OCI-LY1 (cell line): Measurements from ENCODE around the gene BRME1.

Experiments
- H2AFZ ChIP-seq: fragments of 200-600 bp; sonication (generic), shearing (Covaris generic); 2 replicates; pipeline ENCODE4 v1.6.0; 2014; ENCODE audit warnings: antibody characterized with exemption, mild to moderate bottlenecking, low read length
- H3F3A ChIP-seq: fragments of 200-600 bp; sonication (generic), shearing (Covaris generic); 2 replicates; pipeline ENCODE4 v1.6.0; 2014; ENCODE audit warnings: mild to moderate bottlenecking, antibody characterized with exemption, low read length, moderate library complexity; ENCODE audit not compliant: insufficient read depth
- H3K27ac ChIP-seq: fragments of 200-600 bp; sonication (generic); 2 replicates; pipeline ENCODE4 v1.5.1; 2014; ENCODE audit warnings: low read length, mixed run types, mild to moderate bottlenecking, low read depth; ENCODE audit not compliant: poor library complexity, severe bottlenecking
- H3K27me3 ChIP-seq: fragments of 200-600 bp; sonication (generic); 2 replicates; pipeline ENCODE4 v1.6.0; 2014; ENCODE audit warnings: antibody characterized with exemption, mild to moderate bottlenecking, low read length, moderate library complexity; ENCODE audit not compliant: insufficient read depth
- H3K36me3 ChIP-seq: fragments of 200-600 bp; sonication (generic); 2 replicates; pipeline ENCODE4 v1.6.1; 2014; ENCODE audit warnings: mild to moderate bottlenecking, antibody characterized with exemption, low read length, moderate library complexity, mixed read lengths; ENCODE audit not compliant: insufficient read depth
- H3K4me1 ChIP-seq: fragments of 200-600 bp; sonication (generic); 2 replicates; pipeline ENCODE4 v1.5.1; 2014; ENCODE audit warnings: mild to moderate bottlenecking, low read length, moderate library complexity; ENCODE audit not compliant: insufficient read depth, severe bottlenecking
- H3K4me2 ChIP-seq: fragments of 200-600 bp; sonication (generic), shearing (Covaris generic); 2 replicates; pipeline ENCODE4 v1.6.1; 2014; ENCODE audit warnings: low read length
- H3K4me3 ChIP-seq: fragments of 200-600 bp; sonication (generic); 2 replicates; pipeline ENCODE4 v1.5.1; 2014; ENCODE audit warnings: low read length, low read depth, mild to moderate bottlenecking, mixed read lengths; ENCODE audit not compliant: poor library complexity, severe bottlenecking
- H3K79me2 ChIP-seq: fragments of 200-600 bp; shearing (Covaris generic); 2 replicates; pipeline ENCODE4 v1.6.1; 2016; ENCODE audit warnings: mixed run types, low read length, mixed read lengths; ENCODE audit not compliant: insufficient read depth
- H3K9ac ChIP-seq: fragments of 200-600 bp; sonication (generic), shearing (Covaris generic); 2 replicates; pipeline ENCODE4 v1.6.1; 2014; ENCODE audit warnings: mild to moderate bottlenecking, low read length, mixed read lengths
- H3K9me2 ChIP-seq: fragments of 200-600 bp; sonication (generic), shearing (Covaris generic); 2 replicates; pipeline ENCODE4 v1.6.1; 2014; ENCODE audit warnings: low read depth, mild to moderate bottlenecking, low read length, mixed read lengths
- H3K9me3 ChIP-seq: fragments of 200-600 bp; shearing (Covaris generic); 2 replicates; pipeline ENCODE4 v1.6.1; 2014; ENCODE audit warnings: low read length, mixed read lengths
- H4K20me1 ChIP-seq: fragments of 200-600 bp; sonication (generic), shearing (Covaris generic); 2 replicates; pipeline ENCODE4 v1.6.0; 2016; ENCODE audit warnings: mild to moderate bottlenecking, low read length; ENCODE audit not compliant: insufficient read depth
- EZH2 ChIP-seq: fragments of 200-600 bp; sonication (generic), shearing (Covaris generic); IDR thresholded peaks from 2 replicates; pipeline ENCODE4 v1.8.0; 2017; ENCODE audit warnings: borderline replicate concordance, mixed run types, mild to moderate bottlenecking, antibody characterized with exemption, low read length, moderate library complexity, mixed read lengths
- TF ChIP-seq, protein P1 (sequence below): fragments of 200-600 bp; sonication (generic), shearing (Covaris generic); IDR thresholded peaks from 2 replicates; pipeline ENCODE4 v1.5.1; 2017; ENCODE audit warnings: mild to moderate bottlenecking, antibody characterized with exemption, low read length, moderate library complexity, mixed read lengths

Gene BRME1

DNA sequence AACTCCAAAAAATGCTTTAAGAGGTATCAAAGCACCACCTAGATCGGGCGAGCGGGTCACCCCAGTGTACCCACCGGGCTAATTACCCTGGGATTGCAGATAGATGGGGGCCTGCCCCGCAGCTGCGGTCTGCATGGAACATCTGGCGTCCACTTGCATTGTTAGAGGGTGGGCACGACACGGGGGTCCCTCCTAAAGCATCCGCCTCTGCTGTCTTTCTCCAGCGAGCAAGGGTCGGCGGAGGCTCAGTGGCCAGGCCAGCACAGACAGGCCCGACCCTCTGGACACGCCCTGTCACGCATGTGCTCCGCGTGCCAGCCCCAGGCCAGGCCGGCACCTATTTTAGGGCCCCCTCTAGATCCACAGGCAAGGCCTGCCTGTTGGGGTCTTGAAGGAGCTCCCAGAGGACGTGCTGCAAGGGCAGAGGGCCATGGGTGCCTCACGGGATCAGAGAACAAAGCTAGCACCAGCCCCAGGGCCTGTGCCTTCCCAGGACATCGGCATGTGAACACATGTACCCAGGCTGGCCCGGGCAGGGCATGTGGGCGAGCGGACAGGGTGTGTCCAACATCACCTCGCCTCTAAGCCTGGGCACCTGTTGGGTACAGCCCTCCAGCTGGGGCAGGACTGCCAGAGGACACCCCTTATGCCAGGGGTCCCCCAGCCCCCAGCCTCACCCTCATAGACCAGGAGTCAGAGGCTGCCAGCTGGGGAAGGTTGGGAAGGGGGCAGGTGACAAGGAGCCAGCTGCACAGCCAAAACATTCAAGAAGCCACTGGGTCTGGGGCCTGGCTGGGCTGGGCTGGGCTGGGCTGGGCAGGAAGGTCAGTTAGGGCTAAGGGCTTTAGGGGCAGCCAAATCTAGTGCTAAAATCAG lies 64.6 kb downstream of the BRME1 start:
- Histone ChIP-seq H3K4me1 (peaks cover 51% of the 10 kb centered on the region), H3K36me3 (no peaks in the 10 kb centered on the region), H3K79me2 (no peaks in the 10 kb centered on the region), H3K9me3 (no peaks in the 10 kb centered on the region), H2AFZ (no peak overlapping the region), H3K9me2 (no peaks in the 10 kb centered on the region), H3K27ac (no peak overlapping the region), H3K27me3 (no peaks in the 10 kb centered on the region), H3K4me2 (no peak overlapping the region), H3K9ac (no peak overlapping the region), H3F3A (no peaks in the 10 kb centered on the region), H4K20me1 (no peaks in the 10 kb centered on the region), H3K4me3 (no peak overlapping the region)
- TF ChIP-seq, protein P1, sequence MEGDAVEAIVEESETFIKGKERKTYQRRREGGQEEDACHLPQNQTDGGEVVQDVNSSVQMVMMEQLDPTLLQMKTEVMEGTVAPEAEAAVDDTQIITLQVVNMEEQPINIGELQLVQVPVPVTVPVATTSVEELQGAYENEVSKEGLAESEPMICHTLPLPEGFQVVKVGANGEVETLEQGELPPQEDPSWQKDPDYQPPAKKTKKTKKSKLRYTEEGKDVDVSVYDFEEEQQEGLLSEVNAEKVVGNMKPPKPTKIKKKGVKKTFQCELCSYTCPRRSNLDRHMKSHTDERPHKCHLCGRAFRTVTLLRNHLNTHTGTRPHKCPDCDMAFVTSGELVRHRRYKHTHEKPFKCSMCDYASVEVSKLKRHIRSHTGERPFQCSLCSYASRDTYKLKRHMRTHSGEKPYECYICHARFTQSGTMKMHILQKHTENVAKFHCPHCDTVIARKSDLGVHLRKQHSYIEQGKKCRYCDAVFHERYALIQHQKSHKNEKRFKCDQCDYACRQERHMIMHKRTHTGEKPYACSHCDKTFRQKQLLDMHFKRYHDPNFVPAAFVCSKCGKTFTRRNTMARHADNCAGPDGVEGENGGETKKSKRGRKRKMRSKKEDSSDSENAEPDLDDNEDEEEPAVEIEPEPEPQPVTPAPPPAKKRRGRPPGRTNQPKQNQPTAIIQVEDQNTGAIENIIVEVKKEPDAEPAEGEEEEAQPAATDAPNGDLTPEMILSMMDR: no peak
- no peak for TF ChIP-seq EZH2

DNA sequence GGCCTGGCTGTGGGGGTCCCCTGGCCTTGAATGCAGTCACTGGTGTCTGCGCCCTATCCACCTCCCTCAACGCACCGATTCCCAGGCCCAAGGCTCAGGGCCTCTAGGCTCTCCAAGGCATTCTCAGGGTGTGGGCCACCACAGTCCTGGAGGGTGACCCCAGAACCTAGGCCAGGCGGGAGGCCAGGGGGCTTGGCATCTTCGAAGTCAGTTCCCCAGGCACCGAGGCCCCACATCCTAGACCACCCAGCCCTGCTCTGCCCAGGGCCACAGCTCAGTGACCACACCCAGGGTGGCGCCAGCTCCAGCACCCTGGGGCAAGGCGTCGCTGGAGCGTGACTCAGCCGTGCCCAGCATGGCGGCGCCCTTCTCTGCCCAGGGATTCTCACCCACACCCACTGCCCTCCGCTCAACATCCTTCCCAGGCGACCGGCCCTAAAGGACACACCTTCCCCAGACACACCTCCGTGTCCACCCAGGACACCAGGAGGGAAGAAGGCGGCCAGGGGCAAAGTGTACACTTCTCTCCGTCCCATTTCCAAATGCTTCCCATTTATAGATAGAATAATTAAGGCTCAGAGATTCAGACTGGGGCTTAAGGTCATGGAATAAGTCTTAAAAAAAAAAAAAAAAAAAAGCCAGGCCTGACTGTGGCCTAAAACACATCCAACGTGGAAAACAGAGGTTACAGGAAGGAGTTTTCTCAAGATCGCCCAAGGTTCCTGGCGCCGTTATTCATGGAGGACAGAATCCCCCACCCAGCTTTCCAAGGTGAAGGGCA lies 65.4 kb downstream of the BRME1 start:
- peaks cover 53% of the 10 kb centered on the region for H3K4me1 ChIP-seq
- H3K9me3 ChIP-seq: no peaks in the 10 kb centered on the region
- H3K9me2 ChIP-seq: no peaks in the 10 kb centered on the region
- TF ChIP-seq, protein P1: no peak
- no peak for TF ChIP-seq EZH2
- H3F3A ChIP-seq: no peaks in the 10 kb centered on the region
- H3K79me2 ChIP-seq: no peaks in the 10 kb centered on the region
- no peak overlapping the region for H2AFZ ChIP-seq
- no peak overlapping the region for H3K4me3 ChIP-seq
- H3K36me3 ChIP-seq: no peaks in the 10 kb centered on the region
- H3K27me3 ChIP-seq: no peaks in the 10 kb centered on the region
- no peak overlapping the region; the same call in 1 of the 2 replicates for H3K9ac ChIP-seq
- no peak overlapping the region for H3K27ac ChIP-seq
- no peaks in the 10 kb centered on the region for H4K20me1 ChIP-seq
- no peak overlapping the region; the same call in 1 of the 2 replicates for H3K4me2 ChIP-seq

DNA sequence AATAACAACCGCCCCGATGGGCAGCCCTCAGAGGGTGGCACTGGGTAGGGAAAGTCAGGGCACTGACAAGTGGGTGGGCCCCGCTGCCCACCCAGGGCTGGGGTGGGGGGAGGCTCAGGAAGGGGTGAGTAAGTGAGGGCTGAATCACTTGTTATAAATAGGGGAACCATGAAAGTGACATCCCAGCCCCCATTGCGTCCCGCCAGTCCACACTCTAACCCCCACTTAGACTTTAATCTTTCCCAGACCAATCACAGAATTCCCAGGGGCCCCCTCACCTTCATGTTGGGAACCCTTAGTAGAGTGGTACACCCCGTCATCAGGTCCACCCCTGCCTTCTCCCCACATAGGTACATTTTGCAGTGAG lies 66.0 kb downstream of the BRME1 start:
- Histone ChIP-seq H2AFZ (no peak overlapping the region), H3K36me3 (no peaks in the 10 kb centered on the region), H3F3A (no peaks in the 10 kb centered on the region), H3K79me2 (no peaks in the 10 kb centered on the region), H3K4me1 (peaks cover 54% of the 10 kb centered on the region), H3K4me3 (peak overlapping the region; percentile 48), H3K9ac (peak overlapping the region; percentile 27; the same call in 1 of the 2 replicates), H3K27ac (peak overlapping the region; percentile 89), H3K4me2 (peak overlapping the region; percentile 72), H3K27me3 (no peaks in the 10 kb centered on the region), H3K9me3 (no peaks in the 10 kb centered on the region), H3K9me2 (no peaks in the 10 kb centered on the region), H4K20me1 (no peaks in the 10 kb centered on the region)
- TF ChIP-seq, protein P1: no peak
- no peak for TF ChIP-seq EZH2
